Suprapubic skin (tissue), 4 donors: ENCODE measurements around the gene SLC24A1. TPM values are rescaled to one million over a fixed set of nuclear protein-coding genes. Genes with fewer than 3 reads are reported as not detected.

ENCODE experiments used
- DNase-seq, 2 donors: peaks; one replicate each; pipeline ENCODE4 v3.0.0-alpha.2; 2019; ENCODE audit warnings: low spot score in 2 of 2
- H3K27ac ChIP-seq: fragments of 200-600 bp; sonication (generic); one replicate; pipeline ENCODE4 v1.5.1; 2019
- H3K27me3 ChIP-seq: fragments of 200-600 bp; sonication (generic); one replicate; pipeline ENCODE4 v1.5.1; 2019
- H3K36me3 ChIP-seq: fragments of 200-600 bp; sonication (generic); one replicate; pipeline ENCODE4 v1.5.1; 2019
- H3K4me1 ChIP-seq: fragments of 200-600 bp; sonication (generic); one replicate; pipeline ENCODE4 v1.5.1; 2019
- H3K4me3 ChIP-seq: fragments of 200-600 bp; sonication (generic); one replicate; pipeline ENCODE4 v1.5.1; 2019; ENCODE audit warnings: mild to moderate bottlenecking
- H3K9me3 ChIP-seq: fragments of 200-600 bp; sonication (generic); one replicate; pipeline ENCODE4 v1.5.1; 2019
- CTCF ChIP-seq, 2 donors: fragments of 200-600 bp in 1 of 2; fragments of 450-650 bp in 1 of 2; sonication (generic) in 1 of 2; IDR thresholded peaks; one replicate each; pipeline ENCODE4 v1.5.1; 2016 to 2019; ENCODE audit warnings: antibody characterized with exemption in 2 of 2, mild to moderate bottlenecking in 1 of 2, moderate library complexity in 1 of 2
- EP300 ChIP-seq: sonication (generic); formaldehyde crosslinking; IDR thresholded peaks from one replicate; pipeline ENCODE4 v1.6.1; 2017; ENCODE audit warnings: antibody characterized with exemption
- POLR2A ChIP-seq, 2 donors: fragments of 450-650 bp; IDR thresholded peaks; one replicate each; pipeline ENCODE4 v1.6.1; 2017; ENCODE audit warnings: antibody characterized with exemption in 2 of 2, mild to moderate bottlenecking in 2 of 2, moderate library complexity in 2 of 2
- POLR2AphosphoS5 ChIP-seq, 3 donors: sonication (generic); formaldehyde crosslinking; IDR thresholded peaks; one replicate each; pipeline ENCODE4 v1.6.1; 2017; ENCODE audit warnings: antibody characterized with exemption in 3 of 3
- WGBS: methylation state at CpG from one replicate; pipeline ENCODE4 v1.1.5; 2018; 5-methylcytosine and 5-hydroxymethylcytosine counted together
- total RNA-seq, 4 donors: library from RNA; depleted of rRNA; stranded (reverse); fragments of >200 nt; gene quantifications; one replicate each; pipeline ENCODE4 v1.1.0, GENCODE V29; 2016

SLC24A1 gene
- total RNA-seq, 4 donors from 2014 or later: 4.5 to 14.0 (median 9.4) TPM

- 43% methylated on average over 4 of the region's 4 CpGs for WGBS
- Histone ChIP-seq H3K27me3 (no peaks in the 10 kb centered on the region), H3K27ac (no peak overlapping the region), H3K36me3 (peaks cover 27% of the 10 kb centered on the region), H3K9me3 (no peaks in the 10 kb centered on the region), H3K4me3 (no peak overlapping the region), H3K4me1 (peaks cover 5% of the 10 kb centered on the region)
- no peak for TF ChIP-seq CTCF (IDR thresholded peaks at IDR 0.05)
- no peak for TF ChIP-seq EP300
- no peak for TF ChIP-seq POLR2AphosphoS5 (IDR thresholded peaks at IDR 0.05)
- TF ChIP-seq POLR2A (IDR thresholded peaks at IDR 0.05): no peak
- DNase-seq: no peak
Observed at GRCh38 chr15:65655457-65655856, 33.7 kb downstream of the SLC24A1 start.

GRCh38 chr15:65659502-65660052, 37.8 kb downstream of the SLC24A1 start:
- WGBS: 82% methylated on average over 4 of the region's 4 CpGs
- Histone ChIP-seq H3K4me1 (no peaks in the 10 kb centered on the region), H3K27me3 (no peaks in the 10 kb centered on the region), H3K27ac (no peak overlapping the region), H3K36me3 (peaks cover 35% of the 10 kb centered on the region), H3K9me3 (no peaks in the 10 kb centered on the region), H3K4me3 (no peak overlapping the region)
- TF ChIP-seq POLR2AphosphoS5 (IDR thresholded peaks at IDR 0.05) (no peak), CTCF (IDR thresholded peaks at IDR 0.05) (no peak), EP300 (no peak), POLR2A (IDR thresholded peaks at IDR 0.05) (no peak)
- no peak for DNase-seq

GRCh38 chr15:65660927-65661326, 39.2 kb downstream of the SLC24A1 start:
- peaks cover 43% of the 10 kb centered on the region for H3K36me3 ChIP-seq
- WGBS: 90% methylated on average over 2 of the region's 2 CpGs

GRCh38 chr15:65663521-65663920, 41.8 kb downstream of the SLC24A1 start:
- H3K9me3 ChIP-seq: no peaks in the 10 kb centered on the region
- no peak for DNase-seq
- no peaks in the 10 kb centered on the region for H3K4me1 ChIP-seq
- H3K27me3 ChIP-seq: no peaks in the 10 kb centered on the region
- WGBS: 89% methylated on average over 3 of the region's 3 CpGs
- no peak overlapping the region for H3K4me3 ChIP-seq
- H3K36me3 ChIP-seq: peaks cover 41% of the 10 kb centered on the region
- no peak overlapping the region for H3K27ac ChIP-seq
- no peak for TF ChIP-seq POLR2AphosphoS5 (IDR thresholded peaks at IDR 0.05)
- no peak for TF ChIP-seq POLR2A (IDR thresholded peaks at IDR 0.05)
- TF ChIP-seq EP300: no peak
- TF ChIP-seq CTCF (IDR thresholded peaks at IDR 0.05): no peak

More at GRCh38 chr15:65660927-65661326, 39.2 kb downstream of the SLC24A1 start:
- no peak for DNase-seq
- H3K4me3 ChIP-seq: no peak overlapping the region
- no peak overlapping the region for H3K27ac ChIP-seq
- H3K9me3 ChIP-seq: no peaks in the 10 kb centered on the region
- TF ChIP-seq CTCF (IDR thresholded peaks at IDR 0.05): no peak
- TF ChIP-seq EP300: no peak
- TF ChIP-seq POLR2A (IDR thresholded peaks at IDR 0.05): no peak
- TF ChIP-seq POLR2AphosphoS5 (IDR thresholded peaks at IDR 0.05): no peak
- no peaks in the 10 kb centered on the region for H3K27me3 ChIP-seq
- no peaks in the 10 kb centered on the region for H3K4me1 ChIP-seq

GRCh38 chr15:65666257-65666656, 44.5 kb downstream of the SLC24A1 start:
- Histone ChIP-seq H3K4me1 (no peaks in the 10 kb centered on the region), H3K9me3 (no peaks in the 10 kb centered on the region), H3K36me3 (peaks cover 62% of the 10 kb centered on the region), H3K27ac (no peak overlapping the region), H3K27me3 (no peaks in the 10 kb centered on the region), H3K4me3 (no peak overlapping the region)
- TF ChIP-seq EP300 (no peak), POLR2AphosphoS5 (IDR thresholded peaks at IDR 0.05) (no peak), CTCF (IDR thresholded peaks at IDR 0.05) (no peak), POLR2A (IDR thresholded peaks at IDR 0.05) (no peak)
- WGBS: 81% methylated on average over 3 of the region's 3 CpGs
- DNase-seq: no peak
